Measurements from ENCODE around the gene IGF2BP1.

Gene IGF2BP1

GRCh38 chr17:48970224-48970623, 27.0 kb upstream of the IGF2BP1 start:
- Histone ChIP-seq H3K4me3 (no peak overlapping the region), H3K27ac (no peak overlapping the region)
- DNase-seq (ENCODE audit: low spot score), result no peak
- TF ChIP-seq, protein P1, sequence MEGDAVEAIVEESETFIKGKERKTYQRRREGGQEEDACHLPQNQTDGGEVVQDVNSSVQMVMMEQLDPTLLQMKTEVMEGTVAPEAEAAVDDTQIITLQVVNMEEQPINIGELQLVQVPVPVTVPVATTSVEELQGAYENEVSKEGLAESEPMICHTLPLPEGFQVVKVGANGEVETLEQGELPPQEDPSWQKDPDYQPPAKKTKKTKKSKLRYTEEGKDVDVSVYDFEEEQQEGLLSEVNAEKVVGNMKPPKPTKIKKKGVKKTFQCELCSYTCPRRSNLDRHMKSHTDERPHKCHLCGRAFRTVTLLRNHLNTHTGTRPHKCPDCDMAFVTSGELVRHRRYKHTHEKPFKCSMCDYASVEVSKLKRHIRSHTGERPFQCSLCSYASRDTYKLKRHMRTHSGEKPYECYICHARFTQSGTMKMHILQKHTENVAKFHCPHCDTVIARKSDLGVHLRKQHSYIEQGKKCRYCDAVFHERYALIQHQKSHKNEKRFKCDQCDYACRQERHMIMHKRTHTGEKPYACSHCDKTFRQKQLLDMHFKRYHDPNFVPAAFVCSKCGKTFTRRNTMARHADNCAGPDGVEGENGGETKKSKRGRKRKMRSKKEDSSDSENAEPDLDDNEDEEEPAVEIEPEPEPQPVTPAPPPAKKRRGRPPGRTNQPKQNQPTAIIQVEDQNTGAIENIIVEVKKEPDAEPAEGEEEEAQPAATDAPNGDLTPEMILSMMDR (IDR thresholded peaks at IDR 0.05), result no peak

DNA sequence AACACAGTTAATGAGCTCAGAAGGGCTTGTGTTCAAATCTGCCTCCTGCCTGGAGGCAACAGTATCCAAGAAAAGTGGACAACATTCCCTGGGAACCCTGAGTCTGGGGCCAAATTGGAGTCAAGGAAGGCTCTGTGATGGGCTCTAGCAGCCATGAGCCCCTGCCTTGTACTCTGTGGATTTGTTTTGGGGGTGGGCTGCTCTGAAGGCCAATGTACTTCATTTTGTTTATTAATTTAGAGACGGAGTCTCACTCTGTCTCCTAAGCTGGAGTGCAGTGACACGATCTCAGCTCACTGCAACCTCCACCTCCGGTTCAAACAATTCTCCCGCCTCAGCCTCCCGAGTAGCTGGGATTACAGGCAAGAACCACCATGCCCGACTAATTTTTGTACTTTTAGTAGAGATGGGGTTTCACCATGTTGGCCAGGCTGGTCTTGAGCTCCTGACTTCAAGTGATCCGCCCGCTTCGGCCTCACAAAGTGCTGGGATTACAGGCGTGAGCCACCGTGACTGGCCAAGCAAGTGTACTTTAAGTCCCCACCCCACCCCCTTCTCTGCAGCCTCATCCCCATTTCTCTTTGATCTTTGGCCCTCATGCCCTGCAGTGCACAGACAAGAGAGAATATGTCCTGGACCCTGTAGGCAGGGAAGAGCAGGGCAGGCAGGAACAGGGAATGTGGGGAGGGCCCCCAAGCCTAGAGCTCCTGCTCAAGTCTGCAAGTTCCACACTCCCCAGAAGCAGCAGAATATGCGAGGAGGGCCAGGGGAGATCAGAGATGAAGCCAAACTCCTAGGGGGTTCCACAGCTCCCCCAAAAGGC, 26.1 kb upstream of the IGF2BP1 start:
- DNase-seq (ENCODE audit: low spot score), result no peak
- TF ChIP-seq, protein P1 (IDR thresholded peaks at IDR 0.05), result no peak
- H3K27ac ChIP-seq, result no peak overlapping the region
- no peak overlapping the region for H3K4me3 ChIP-seq

- Histone ChIP-seq H3K4me3 (no peak overlapping the region), H3K27ac (no peak overlapping the region)
- TF ChIP-seq, protein P1 (IDR thresholded peaks at IDR 0.05), result no peak
- DNase-seq (ENCODE audit: low spot score), result no peak
Measured at GRCh38 chr17:48972749-48973097, 24.5 kb upstream of the IGF2BP1 start.

DNA sequence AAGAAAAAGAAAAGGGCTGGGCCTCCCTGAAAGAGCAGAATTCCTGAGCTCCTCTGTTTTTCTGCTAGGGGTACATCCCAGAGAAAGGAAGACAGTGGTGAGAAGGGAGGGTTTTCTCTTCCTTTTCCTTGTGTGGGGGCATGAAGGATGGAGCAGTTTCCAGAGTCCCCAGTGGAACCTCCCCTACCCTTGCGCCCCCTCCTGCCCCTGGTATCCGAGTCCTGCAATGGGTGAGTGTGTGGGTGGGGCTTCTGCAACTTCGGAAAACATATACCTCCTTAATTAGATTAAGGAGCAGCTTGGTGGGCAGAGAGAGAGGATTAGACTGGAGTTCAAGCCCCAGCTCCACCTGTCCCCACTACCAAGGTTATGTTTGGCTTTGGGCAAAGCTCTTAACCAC, 23.4 kb upstream of the IGF2BP1 start:
- Histone ChIP-seq H3K27ac (no peak overlapping the region), H3K4me3 (no peak overlapping the region)
- no peak for DNase-seq (ENCODE audit: low spot score)
- TF ChIP-seq, protein P1 (IDR thresholded peaks at IDR 0.05), result no peak

DNA sequence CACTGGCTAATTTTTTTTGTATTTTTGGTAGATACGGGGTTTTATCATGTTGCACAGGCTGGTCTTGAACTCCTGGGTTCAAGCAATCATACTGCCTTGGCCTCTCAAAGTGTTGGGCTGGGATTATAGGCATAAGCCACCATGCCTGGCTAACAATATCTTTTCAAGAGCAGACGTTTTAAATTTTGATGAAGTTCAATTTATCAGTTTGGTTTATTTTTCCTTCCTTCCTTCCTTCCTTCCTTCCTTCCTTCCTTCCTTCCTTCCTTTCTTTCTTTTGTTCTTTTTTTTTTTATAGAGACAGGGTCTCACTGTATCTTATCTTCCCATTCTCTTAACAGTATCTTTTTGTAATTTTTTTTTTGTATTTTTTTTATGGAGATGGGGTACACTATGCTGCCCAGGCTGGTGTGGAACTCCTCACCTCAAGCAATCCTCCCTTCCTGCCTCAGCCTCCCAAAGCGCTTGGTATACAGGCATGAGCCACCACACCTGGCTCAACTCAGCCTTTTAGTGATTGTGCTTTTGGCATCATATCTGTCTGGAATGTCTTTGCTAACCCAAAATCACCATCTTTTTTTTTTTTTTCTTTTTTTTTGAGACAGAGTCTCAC, 15.2 kb upstream of the IGF2BP1 start:
- peak; percentile 36 for DNase-seq (ENCODE audit: low spot score)
- Histone ChIP-seq H3K27ac (no peak overlapping the region), H3K4me3 (no peak overlapping the region)
- TF ChIP-seq, protein P1 (IDR thresholded peaks at IDR 0.05), result no peak

DNA sequence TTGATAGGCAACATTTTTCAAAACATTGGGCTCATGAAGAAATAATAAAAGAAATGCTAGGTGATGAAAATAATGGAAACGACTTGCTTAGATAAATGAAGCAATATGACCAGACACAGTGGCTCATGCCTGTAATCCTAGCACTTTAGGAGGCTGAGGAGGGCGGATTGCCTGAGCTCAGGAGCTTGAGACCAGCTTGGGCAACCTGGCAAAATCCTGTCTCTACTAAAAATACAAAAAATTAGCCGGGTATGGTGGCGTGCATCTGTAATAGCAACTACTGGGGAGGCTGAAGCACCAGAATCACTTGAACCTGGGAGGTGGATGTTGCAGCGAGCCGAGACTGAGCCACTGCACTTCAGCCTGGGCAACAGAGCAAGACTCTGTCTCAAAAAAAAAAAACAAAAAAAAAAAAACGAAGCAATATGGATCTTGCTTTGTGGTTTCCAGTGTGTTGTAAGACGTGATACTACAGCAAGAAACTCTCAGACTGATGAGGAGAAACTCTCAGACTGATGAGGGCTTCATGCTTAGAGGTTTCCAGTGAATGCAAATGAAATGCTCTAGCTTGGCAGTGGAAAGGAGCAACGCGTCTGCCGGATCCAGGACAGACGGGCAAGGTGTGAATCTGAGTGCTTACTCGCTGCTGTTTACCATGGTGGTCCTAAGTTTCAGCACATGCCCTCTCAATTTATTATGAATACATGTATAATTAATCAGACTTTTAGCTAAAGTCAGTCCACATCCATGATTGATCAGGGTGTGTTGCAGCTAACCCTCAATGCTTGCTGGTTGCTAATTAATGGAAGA, 11.5 kb upstream of the IGF2BP1 start:
- TF ChIP-seq, protein P1 (IDR thresholded peaks at IDR 0.05), result no peak
- no peak overlapping the region for H3K4me3 ChIP-seq
- H3K27ac ChIP-seq, result no peak overlapping the region
- DNase-seq (ENCODE audit: low spot score), result peak; percentile 2
